ENCODE measurements around the gene BATF3. TPM values are rescaled to one million over a fixed set of nuclear protein-coding genes. Genes with fewer than 3 reads are reported as not detected.

The BATF3 gene, protein sequence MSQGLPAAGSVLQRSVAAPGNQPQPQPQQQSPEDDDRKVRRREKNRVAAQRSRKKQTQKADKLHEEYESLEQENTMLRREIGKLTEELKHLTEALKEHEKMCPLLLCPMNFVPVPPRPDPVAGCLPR
- total RNA-seq (2022; extraction: Qiagen RNA extraction; ENCODE audit: low read depth) = 23.1 to 38.2 TPM (median 34.8 TPM) in 5 replicates

DNA sequence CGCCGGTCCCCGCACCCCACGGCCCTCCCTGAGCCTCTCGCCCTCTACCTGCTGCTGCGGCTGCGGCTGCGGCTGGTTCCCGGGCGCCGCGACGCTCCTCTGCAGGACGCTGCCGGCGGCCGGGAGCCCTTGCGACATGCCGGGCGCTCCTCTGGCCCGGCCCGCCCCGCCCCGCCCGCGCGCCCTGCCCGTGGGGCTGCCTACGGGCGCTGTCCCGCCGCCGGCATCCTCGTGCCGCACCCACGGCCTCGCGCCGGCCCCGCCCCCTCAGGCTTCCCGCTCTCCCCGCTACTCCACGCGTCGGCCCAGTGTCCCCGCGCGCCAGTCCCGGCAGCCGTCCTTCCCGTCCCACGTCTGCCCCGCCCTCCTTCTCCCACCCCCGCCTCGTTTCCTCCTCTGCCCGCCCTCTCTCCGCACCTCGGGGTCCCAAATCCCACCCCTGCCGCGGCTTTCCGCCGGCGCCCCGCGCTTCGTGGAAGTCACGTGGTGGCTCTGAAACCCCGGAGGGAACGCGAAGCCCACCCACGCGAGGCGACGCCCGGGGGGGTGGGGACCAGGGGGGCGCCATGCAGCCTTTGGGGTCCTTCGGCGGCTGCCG is at the start of gene BATF3:
Gene BATF3, minus strand, starts transcription at position 216 of the 598 bp plus-strand sequence. Its CDS starts 78 bp downstream, at position 138.

Other genes starting within 250 kb of the BATF3 start
- 28.6 to 53.8 TPM (median 38.1 TPM) in 5 replicates for gene ATF3, start 91.1 kb downstream of the BATF3 start, total RNA-seq (2022; extraction: Qiagen RNA extraction; ENCODE audit: low read depth)
- 25.7 to 38.3 TPM (median 31.7 TPM) in 5 replicates for gene NSL1, start 91.9 kb upstream of the BATF3 start, total RNA-seq (2022; extraction: Qiagen RNA extraction; ENCODE audit: low read depth)
- 8.6 to 22.6 TPM (median 11.4 TPM) in 5 replicates for gene TATDN3, start 92.1 kb upstream of the BATF3 start, total RNA-seq (2022; extraction: Qiagen RNA extraction; ENCODE audit: low read depth)
- gene SPATA45, start 147.8 kb upstream of the BATF3 start, total RNA-seq (2022; extraction: Qiagen RNA extraction; ENCODE audit: low read depth) = not detected in 5 replicates
- gene FLVCR1, start 158.4 kb upstream of the BATF3 start, total RNA-seq (2022; extraction: Qiagen RNA extraction; ENCODE audit: low read depth) = 10.3 to 20.8 TPM (median 15.3 TPM) in 5 replicates